Esophagus muscularis mucosa (tissue), 4 donors: ENCODE results near the gene BST1.
A peak's percentile ranks its signal among the peaks of the same experiment; 100 is the strongest.

ENCODE experiments used
- CTCF ChIP-seq, 3 experiments: fragments of 200-600 bp in 2 of 3; fragments of 450-650 bp in 1 of 3; sonication (generic) in 2 of 3; IDR thresholded peaks; one replicate each; pipeline ENCODE4 v1.5.1; 2017 to 2019; ENCODE audit warnings: antibody characterized with exemption in 3 of 3, mild to moderate bottlenecking in 2 of 3, moderate library complexity in 1 of 3
- EP300 ChIP-seq: sonication (generic); formaldehyde crosslinking; IDR thresholded peaks from one replicate; pipeline ENCODE4 v1.6.1; 2017; ENCODE audit warnings: antibody characterized with exemption
- POLR2A ChIP-seq: fragments of 450-650 bp; IDR thresholded peaks from one replicate; pipeline ENCODE4 v1.6.1; 2017; ENCODE audit warnings: antibody characterized with exemption, moderate library complexity, mild to moderate bottlenecking, low read depth
- POLR2AphosphoS5 ChIP-seq, 2 donors: sonication (generic); formaldehyde crosslinking; IDR thresholded peaks; one replicate each; pipeline ENCODE4 v1.6.1; 2017; ENCODE audit warnings: antibody characterized with exemption in 2 of 2

DNA sequence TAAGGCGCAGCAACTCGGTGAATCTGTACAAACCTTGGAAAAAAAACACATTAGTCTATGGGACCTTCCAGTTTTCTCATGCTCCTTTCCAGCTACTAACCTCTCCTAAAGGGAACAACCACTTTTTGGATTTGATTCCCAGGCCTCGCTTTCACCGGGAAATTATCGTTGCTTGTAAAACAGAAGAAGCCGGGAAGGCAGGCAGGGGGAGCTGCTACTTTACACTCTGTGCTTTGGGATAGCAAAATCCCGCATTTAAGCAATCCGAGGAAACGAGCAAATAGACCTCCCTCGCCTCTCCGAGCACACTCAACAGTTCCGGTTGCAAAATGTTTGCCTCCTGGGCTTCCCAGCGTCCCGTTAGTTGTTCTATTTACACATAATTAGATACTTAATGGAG lies 76.4 kb downstream of the BST1 start:
- TF ChIP-seq CTCF (IDR thresholded peaks at IDR 0.05), result peak; percentile 44 to 57 (median 54)
- no peak for TF ChIP-seq EP300
- TF ChIP-seq POLR2A, result no peak
- peak in 1 of 2 donors; percentile 29 for TF ChIP-seq POLR2AphosphoS5 (IDR thresholded peaks at IDR 0.05)
